K562 (cell line): ENCODE results near the gene ACAT2. TPM values are rescaled to one million over a fixed set of nuclear protein-coding genes. Genes with fewer than 3 reads are reported as not detected.

ENCODE experiments used
- CHD4 ChIP-seq: fragments of 200-600 bp; sonication (generic); IDR thresholded peaks from 3 replicates; pipeline ENCODE4 v1.6.1; 2012; ENCODE audit warnings: low read depth, mild to moderate bottlenecking, mixed read lengths, low read length, inconsistent platforms; ENCODE audit not compliant: insufficient read depth, insufficient replicate concordance, poor library complexity, severe bottlenecking
- FOXK2 ChIP-seq, 2 experiments: fragments of 450-650 bp; IDR thresholded peaks in 1 of 2; conservative IDR thresholded peaks in 1 of 2; 2 replicates each; pipeline ENCODE4 v1.6.1; 2016; ENCODE audit warnings: low read depth in 2 of 2, mild to moderate bottlenecking in 1 of 2
- FOXP1 ChIP-seq: sonication (generic); formaldehyde crosslinking; IDR thresholded peaks from 2 replicates; pipeline ENCODE4 v1.8.0; 2022; ENCODE audit warnings: mild to moderate bottlenecking, missing genetic modification reagents
- GTF2F1 ChIP-seq: IDR thresholded peaks from 2 replicates; pipeline ENCODE4 v1.6.1; 2011; ENCODE audit warnings: low read depth, low read length, improper control_type of control experiment
- HNRNPUL1 ChIP-seq: fragments of 200-400 bp; formaldehyde crosslinking; IDR thresholded peaks from 2 replicates; pipeline ENCODE4 v1.6.1; 2017; ENCODE audit warnings: low read length
- NR4A1 ChIP-seq, 2 experiments: fragments of 250-450 bp in 1 of 2; fragments of 450-650 bp in 1 of 2; sonication (Bioruptor Pico) in 1 of 2; IDR thresholded peaks; 2 replicates each; pipeline versions ENCODE4 v1.4.0 to v1.6.1; 2016 to 2020; ENCODE audit warnings: mild to moderate bottlenecking in 2 of 2, missing compliant biosample characterization in 1 of 2, missing genetic modification characterization in 1 of 2, moderate library complexity in 1 of 2
- NRF1 ChIP-seq, 2 experiments: fragments of 450-650 bp; IDR thresholded peaks in 1 of 2; conservative IDR thresholded peaks in 1 of 2; 2 replicates each; pipeline ENCODE4 v1.6.1; 2014; ENCODE audit warnings: mild to moderate bottlenecking in 2 of 2
- PTTG1 ChIP-seq: fragments of 450-650 bp; IDR thresholded peaks from 2 replicates; pipeline ENCODE4 v1.6.1; 2016; ENCODE audit warnings: low read depth, mild to moderate bottlenecking, missing genetic modification characterization, missing compliant biosample characterization
- SUPT5H ChIP-seq: fragments of 450-650 bp; IDR thresholded peaks from 2 replicates; pipeline ENCODE4 v1.6.1; 2016
- TRIM24 ChIP-seq, 2 experiments: fragments of 450-650 bp; IDR thresholded peaks; 2 replicates each; pipeline ENCODE4 v1.6.1; 2016
- ZNF282 ChIP-seq: sonication (generic); formaldehyde crosslinking; IDR thresholded peaks from 2 replicates; pipeline ENCODE4 v1.8.1; 2023; ENCODE audit warnings: missing genetic modification reagents
- ZNF586 ChIP-seq: fragments of 450-650 bp; formaldehyde crosslinking; conservative IDR thresholded peaks from 2 replicates; pipeline ENCODE4 v1.4.0; 2020; ENCODE audit warnings: mild to moderate bottlenecking, moderate library complexity
- ZNF668 ChIP-seq: fragments of 250-450 bp; sonication (Bioruptor Pico); IDR thresholded peaks from 2 replicates; pipeline ENCODE4 v1.8.0; 2022; ENCODE audit warnings: mild to moderate bottlenecking, inconsistent platforms
- ZSCAN29 ChIP-seq: fragments of 450-650 bp; IDR thresholded peaks from 2 replicates; pipeline ENCODE4 v1.6.1; 2017
- polyA plus RNA-seq, 8 experiments: library from polyadenylated mRNA; depleted of rRNA in 4 of 8; stranded (reverse) in 5 of 8; unstranded in 3 of 8; fragments of >200 nt; fragmentation: Nextera tagmentation in 2 of 8; fragmentation: Illumina TruSeq in 1 of 8; extraction: Ambion mirVana in 2 of 8; extraction: Trizol in 1 of 8; gene quantifications; 2 replicates each; pipeline versions ENCODE4 v1.2.1 to v1.2.3, GENCODE V29; 2011 to 2014; ENCODE audit warnings: inconsistent platforms in 1 of 8, missing spikeins in 1 of 8
- total RNA-seq, 7 experiments: library from RNA; depleted of rRNA in 6 of 7; stranded (reverse); fragments of >200 nt in 6 of 7; fragmentation: Illumina TruSeq in 2 of 7; extraction: Trizol in 2 of 7; gene quantifications; 2 replicates each; pipeline versions ENCODE4 v1.2.1 to v1.2.3, GENCODE V29; 2011 to 2021; ENCODE audit warnings: low replicate concordance in 1 of 7
- TF ChIP-seq, protein P1 (sequence below): fragments of 250-450 bp; sonication (Bioruptor Pico); IDR thresholded peaks from 2 replicates; pipeline ENCODE4 v1.5.0; 2022; ENCODE audit warnings: mild to moderate bottlenecking
- TF ChIP-seq, protein P2 (sequence below): fragments of 450-650 bp; formaldehyde crosslinking; IDR thresholded peaks from 2 replicates; pipeline ENCODE4 v1.4.0; 2022; ENCODE audit warnings: missing genetic modification characterization
- TF ChIP-seq, protein P3 (sequence below): IDR thresholded peaks from 3 replicates; pipeline ENCODE4 v1.6.1; 2011; ENCODE audit warnings: borderline replicate concordance, mild to moderate bottlenecking; ENCODE audit not compliant: insufficient read length, insufficient read depth
- TF ChIP-seq, protein P4 (sequence below): fragments of 200-800 bp; sonication (Bioruptor generic); IDR thresholded peaks from 2 replicates; pipeline ENCODE4 v1.6.1; 2017; ENCODE audit warnings: missing genetic modification characterization, missing compliant biosample characterization
- TF ChIP-seq, protein P5 (sequence below): fragments of 250-450 bp; sonication (Bioruptor Pico); IDR thresholded peaks from 2 replicates; pipeline ENCODE4 v1.8.0; 2022; ENCODE audit warnings: inconsistent platforms

The ACAT2 gene
- total and polyA plus RNA-seq, 9 of the 15 experiments (the other 6 are each of a cell fraction or from before 2014, with no cell fraction given) = 63.0 to 309 (median 144) TPM

DNA sequence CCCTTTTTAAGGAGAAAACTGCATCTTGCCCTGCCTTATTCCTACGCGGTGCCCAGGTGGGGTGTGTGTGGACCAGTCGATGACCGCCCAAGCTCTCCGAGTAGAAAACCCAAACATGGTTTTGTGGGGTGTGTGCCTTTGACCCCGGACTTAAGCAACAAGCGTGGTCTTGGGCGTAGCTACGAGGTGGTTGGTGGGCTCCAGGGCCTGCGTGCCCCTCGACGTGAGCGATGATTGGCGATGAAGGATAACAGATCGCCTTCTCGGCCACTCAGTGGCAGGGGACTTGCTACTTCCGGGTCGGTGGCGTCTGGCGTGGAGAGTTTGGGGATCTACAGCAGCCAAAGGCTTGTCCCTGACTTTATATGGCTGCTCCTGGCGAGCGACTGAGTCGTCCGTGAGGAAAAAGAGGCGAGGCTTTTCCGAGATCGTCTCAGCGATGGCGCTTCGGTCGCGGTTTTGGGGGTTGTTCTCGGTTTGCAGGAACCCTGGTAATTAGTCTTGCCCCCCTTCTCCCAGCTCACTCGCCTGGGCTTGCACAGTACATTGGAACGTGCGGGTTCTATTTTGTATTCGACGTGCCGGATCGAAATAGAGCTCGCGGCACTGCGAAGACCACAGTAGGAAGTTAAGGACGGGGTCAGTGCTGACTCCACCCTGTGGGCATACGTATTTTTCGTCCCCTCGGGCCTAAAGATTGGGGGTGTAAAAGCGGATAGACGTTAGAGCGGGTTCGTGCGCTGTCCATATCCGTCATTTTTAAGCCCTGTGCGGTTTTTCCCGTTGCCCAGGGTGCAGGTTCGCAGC lies 28.5 kb downstream of the ACAT2 start, which contains the start of gene MRPL18 (continued):
- TF ChIP-seq ZSCAN29 (no peak), NR4A1 (CRISPR knock-in tag; IDR thresholded peaks at IDR 0.05) (no peak), NR4A1 (tag; IDR thresholded peaks at IDR 0.05) (peak; percentile 22; the same call in 1 of the 2 replicates), ZNF668 (0 out of 2 replicates have a peak, but pooled peaks have one; percentile 19), FOXP1 (CRISPR knock-in tag) (no peak), PTTG1 (tag) (no peak), GTF2F1 (no peak), HNRNPUL1 (no peak), FOXK2 (conservative IDR thresholded peaks at IDR 0.05 in 1 of 2, IDR thresholded peaks at IDR 0.05 in 1 of 2; ENCODE audit: low read depth in 2 of 2) (peak; percentile 96 to 98), SUPT5H (no peak; the same call in none of the 2 replicates), TRIM24 (IDR thresholded peaks at IDR 0.05) (peak in 1 of 2 experiments; percentile 28; a peak in 1 of 4 replicates), NRF1 (conservative IDR thresholded peaks at IDR 0.05 in 1 of 2, IDR thresholded peaks at IDR 0.05 in 1 of 2) (no peak), CHD4 (no peak), ZNF282 (CRISPR knock-in tag) (no peak), ZNF586 (CRISPR knock-in tag) (no peak)
- TF ChIP-seq, protein P1, sequence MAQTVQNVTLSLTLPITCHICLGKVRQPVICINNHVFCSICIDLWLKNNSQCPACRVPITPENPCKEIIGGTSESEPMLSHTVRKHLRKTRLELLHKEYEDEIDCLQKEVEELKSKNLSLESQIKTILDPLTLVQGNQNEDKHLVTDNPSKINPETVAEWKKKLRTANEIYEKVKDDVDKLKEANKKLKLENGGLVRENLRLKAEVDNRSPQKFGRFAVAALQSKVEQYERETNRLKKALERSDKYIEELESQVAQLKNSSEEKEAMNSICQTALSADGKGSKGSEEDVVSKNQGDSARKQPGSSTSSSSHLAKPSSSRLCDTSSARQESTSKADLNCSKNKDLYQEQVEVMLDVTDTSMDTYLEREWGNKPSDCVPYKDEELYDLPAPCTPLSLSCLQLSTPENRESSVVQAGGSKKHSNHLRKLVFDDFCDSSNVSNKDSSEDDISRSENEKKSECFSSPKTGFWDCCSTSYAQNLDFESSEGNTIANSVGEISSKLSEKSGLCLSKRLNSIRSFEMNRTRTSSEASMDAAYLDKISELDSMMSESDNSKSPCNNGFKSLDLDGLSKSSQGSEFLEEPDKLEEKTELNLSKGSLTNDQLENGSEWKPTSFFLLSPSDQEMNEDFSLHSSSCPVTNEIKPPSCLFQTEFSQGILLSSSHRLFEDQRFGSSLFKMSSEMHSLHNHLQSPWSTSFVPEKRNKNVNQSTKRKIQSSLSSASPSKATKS (CRISPR knock-in tag) = no peak
- TF ChIP-seq, protein P2, sequence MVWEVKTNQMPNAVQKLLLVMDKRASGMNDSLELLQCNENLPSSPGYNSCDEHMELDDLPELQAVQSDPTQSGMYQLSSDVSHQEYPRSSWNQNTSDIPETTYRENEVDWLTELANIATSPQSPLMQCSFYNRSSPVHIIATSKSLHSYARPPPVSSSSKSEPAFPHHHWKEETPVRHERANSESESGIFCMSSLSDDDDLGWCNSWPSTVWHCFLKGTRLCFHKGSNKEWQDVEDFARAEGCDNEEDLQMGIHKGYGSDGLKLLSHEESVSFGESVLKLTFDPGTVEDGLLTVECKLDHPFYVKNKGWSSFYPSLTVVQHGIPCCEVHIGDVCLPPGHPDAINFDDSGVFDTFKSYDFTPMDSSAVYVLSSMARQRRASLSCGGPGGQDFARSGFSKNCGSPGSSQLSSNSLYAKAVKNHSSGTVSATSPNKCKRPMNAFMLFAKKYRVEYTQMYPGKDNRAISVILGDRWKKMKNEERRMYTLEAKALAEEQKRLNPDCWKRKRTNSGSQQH (CRISPR knock-in tag) = no peak
- TF ChIP-seq, protein P3, sequence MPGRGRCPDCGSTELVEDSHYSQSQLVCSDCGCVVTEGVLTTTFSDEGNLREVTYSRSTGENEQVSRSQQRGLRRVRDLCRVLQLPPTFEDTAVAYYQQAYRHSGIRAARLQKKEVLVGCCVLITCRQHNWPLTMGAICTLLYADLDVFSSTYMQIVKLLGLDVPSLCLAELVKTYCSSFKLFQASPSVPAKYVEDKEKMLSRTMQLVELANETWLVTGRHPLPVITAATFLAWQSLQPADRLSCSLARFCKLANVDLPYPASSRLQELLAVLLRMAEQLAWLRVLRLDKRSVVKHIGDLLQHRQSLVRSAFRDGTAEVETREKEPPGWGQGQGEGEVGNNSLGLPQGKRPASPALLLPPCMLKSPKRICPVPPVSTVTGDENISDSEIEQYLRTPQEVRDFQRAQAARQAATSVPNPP = no peak
- TF ChIP-seq, protein P4, sequence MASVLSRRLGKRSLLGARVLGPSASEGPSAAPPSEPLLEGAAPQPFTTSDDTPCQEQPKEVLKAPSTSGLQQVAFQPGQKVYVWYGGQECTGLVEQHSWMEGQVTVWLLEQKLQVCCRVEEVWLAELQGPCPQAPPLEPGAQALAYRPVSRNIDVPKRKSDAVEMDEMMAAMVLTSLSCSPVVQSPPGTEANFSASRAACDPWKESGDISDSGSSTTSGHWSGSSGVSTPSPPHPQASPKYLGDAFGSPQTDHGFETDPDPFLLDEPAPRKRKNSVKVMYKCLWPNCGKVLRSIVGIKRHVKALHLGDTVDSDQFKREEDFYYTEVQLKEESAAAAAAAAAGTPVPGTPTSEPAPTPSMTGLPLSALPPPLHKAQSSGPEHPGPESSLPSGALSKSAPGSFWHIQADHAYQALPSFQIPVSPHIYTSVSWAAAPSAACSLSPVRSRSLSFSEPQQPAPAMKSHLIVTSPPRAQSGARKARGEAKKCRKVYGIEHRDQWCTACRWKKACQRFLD (CRISPR knock-in tag) = 0 out of 2 replicates have a peak, but pooled peaks have one; percentile 50
- TF ChIP-seq, protein P5, sequence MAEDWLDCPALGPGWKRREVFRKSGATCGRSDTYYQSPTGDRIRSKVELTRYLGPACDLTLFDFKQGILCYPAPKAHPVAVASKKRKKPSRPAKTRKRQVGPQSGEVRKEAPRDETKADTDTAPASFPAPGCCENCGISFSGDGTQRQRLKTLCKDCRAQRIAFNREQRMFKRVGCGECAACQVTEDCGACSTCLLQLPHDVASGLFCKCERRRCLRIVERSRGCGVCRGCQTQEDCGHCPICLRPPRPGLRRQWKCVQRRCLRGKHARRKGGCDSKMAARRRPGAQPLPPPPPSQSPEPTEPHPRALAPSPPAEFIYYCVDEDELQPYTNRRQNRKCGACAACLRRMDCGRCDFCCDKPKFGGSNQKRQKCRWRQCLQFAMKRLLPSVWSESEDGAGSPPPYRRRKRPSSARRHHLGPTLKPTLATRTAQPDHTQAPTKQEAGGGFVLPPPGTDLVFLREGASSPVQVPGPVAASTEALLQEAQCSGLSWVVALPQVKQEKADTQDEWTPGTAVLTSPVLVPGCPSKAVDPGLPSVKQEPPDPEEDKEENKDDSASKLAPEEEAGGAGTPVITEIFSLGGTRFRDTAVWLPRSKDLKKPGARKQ (CRISPR knock-in tag) = no peak
